Adipose tissue (tissue), 3 donors: ENCODE data around the gene LTBP2. TPM values are rescaled to one million over a fixed set of nuclear protein-coding genes. Genes with fewer than 3 reads are reported as not detected.

Experiments used
- H3K27ac ChIP-seq: one replicate; pipeline ENCODE4 v1.5.1; 2013; ENCODE audit warnings: low read depth, low read length
- WGBS, 3 donors: extraction: QIAGEN DNeasy Blood & Tissue Kit; methylation state at CpG; one replicate each; pipeline ENCODE4 v1.1.7; 2013; 5-methylcytosine and 5-hydroxymethylcytosine counted together
- polyA plus RNA-seq, 3 donors: library from polyadenylated mRNA; stranded (reverse); fragments of 200-250 nt; gene quantifications; one replicate each; pipeline ENCODE4 v1.2.3, GENCODE V29; 2013
- donor health status: healthy with polysubstance abuse.
- donor health status: Bipolar disorder and iron deficiency.
- donor health status: healthy.

LTBP2 gene
- polyA plus RNA-seq = 10 to 100 TPM in 2 of 3 donors, 1 to 10 TPM in 1; 1.8 to 18.4 (median 13.9) TPM

DNA sequence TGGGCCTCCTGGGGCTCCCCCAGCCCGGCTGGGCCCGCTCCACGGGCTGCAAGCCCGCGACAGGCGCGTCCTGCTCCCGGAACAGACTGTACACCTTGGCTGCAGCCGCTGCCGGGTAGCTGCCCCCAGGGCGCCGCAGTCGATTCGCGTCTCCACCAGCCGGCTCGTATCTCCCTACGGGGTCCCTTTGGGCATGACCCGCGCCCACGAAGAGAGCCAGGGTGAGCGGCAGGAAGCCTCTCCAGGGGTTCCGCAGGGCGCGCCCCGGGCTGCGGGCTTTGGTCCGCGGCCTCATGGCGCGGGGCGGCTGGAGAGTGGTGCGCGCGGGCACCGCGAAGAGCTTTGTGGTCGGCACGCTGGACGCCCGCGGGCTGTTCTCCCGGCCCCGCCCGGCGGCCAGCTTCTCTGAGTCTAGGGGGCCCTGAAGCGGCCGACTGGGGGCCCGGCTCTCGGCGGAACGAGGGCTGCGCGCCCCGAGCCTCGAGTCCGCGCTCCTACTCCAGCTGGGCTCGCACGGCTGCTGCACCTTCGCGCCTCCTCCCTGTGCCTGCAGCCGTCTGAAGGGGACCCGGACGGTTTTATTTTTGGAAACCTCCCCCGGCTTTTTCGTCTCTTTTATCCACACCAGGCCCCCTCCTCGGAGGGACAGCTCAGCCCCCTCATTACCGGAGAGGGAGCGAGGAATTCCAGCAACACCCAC lies at the start of gene LTBP2:
TSS of gene LTBP2 (minus strand) at position 588 of the 700 bp plus-strand sequence. CDS start at position 295, 293 bp downstream.
- no peak within 1 kb of the TSS for H3K27ac ChIP-seq
- WGBS, 3 donors = 1 to 3% (median 1%) methylated on average over 59 to 70 of the region's 70 CpGs

GRCh38 chr14:74660863-74661262 lies 48.8 kb upstream of the LTBP2 start:
- no peak overlapping the region for H3K27ac ChIP-seq
- WGBS, 3 donors = 76 to 87% (median 85%) methylated on average over 5 of the region's 5 CpGs

DNA sequence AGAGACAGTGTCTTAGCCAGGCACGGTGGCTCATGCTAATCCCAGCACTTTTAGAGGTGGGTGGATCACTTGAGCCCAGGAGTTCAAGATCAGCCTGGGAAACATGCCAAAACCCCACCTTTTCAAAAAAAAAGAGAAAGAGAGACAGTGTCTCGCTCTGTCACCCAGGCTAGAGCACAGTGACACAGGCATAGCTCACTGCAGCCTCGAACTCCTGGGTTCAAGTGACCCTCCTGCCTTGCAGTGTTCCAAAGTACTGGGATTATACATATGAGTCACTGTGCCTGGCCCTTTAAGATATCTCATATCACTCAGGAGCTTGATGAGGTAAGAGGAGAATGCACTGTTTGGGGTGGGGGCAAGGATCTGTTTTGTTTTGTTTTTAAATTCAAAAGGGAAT lies 48.1 kb upstream of the LTBP2 start:
- no peak overlapping the region for H3K27ac ChIP-seq
- 84 to 92% (median 86%) methylated on average over 3 of the region's 3 CpGs for WGBS, 3 donors

GRCh38 chr14:74658535-74659131 lies 46.6 kb upstream of the LTBP2 start:
- H3K27ac ChIP-seq = no peak overlapping the region
- WGBS, 3 donors = 69 to 93% (median 83%) methylated on average over 1 of the region's 1 CpG

DNA sequence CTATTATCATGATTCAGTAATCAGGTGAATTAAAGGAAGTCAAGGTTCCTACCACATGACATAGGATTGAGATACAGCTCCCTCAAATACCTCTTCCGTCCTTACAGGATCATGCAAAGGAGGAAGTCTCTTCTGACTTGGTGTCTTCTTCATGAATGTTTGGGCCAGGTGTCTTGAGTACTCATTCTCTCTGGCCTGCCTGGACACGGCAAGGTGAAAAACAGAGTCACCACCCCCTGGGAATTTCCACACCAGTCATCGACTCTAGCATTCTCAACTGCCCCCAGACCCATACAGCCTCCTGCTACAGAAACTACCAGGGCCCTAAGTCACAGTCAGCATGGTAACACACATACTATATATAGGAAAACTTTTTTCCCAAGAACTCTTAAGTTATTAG lies 44.9 kb upstream of the LTBP2 start:
- 94 to 97% (median 95%) methylated on average over 3 of the region's 3 CpGs for WGBS, 3 donors
- H3K27ac ChIP-seq = no peak overlapping the region

DNA sequence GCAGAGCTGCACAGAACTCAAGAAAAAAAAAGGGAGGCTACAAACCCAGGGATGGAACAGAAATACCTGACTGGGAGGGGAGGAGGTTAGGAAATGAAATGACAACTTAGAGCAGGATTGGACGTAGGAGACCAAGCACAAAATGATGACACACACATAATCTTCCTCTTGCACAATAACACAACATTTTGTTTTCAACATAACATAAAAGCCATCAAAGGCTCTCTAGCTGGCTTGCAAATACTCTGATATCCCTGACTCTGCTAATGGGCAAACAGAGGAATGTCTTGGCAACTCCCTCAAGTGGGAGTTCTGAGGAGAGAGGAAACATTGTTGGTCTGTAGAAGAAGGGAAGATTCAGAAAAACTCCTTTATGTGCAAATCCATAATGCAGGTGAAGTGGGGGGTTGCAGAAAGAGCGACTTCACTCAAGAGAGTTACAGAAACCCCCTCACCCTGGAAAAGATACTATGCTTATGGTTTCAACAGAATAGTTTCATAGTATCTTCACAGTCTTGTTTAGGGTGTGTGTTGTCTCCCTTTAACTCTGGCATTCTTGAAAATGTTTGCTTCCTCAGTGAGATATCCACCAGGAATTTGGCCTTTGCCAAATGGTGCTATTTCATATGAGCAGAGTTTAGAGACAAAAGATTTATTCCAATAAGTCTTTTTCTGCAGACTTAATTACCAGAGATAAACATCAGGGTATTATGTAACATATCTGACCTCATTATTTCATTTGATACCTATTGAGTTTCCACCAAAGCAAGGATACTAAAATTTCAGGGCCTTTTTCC lies 43.8 kb upstream of the LTBP2 start:
- H3K27ac ChIP-seq = no peak overlapping the region
- WGBS, 3 donors = 56 to 98% (median 64%) methylated on average over 2 of the region's 2 CpGs

- no peak overlapping the region for H3K27ac ChIP-seq
- 74 to 82% (median 80%) methylated on average over 3 of the region's 3 CpGs for WGBS, 3 donors
Observed at GRCh38 chr14:74654931-74655330, 42.9 kb upstream of the LTBP2 start.

DNA sequence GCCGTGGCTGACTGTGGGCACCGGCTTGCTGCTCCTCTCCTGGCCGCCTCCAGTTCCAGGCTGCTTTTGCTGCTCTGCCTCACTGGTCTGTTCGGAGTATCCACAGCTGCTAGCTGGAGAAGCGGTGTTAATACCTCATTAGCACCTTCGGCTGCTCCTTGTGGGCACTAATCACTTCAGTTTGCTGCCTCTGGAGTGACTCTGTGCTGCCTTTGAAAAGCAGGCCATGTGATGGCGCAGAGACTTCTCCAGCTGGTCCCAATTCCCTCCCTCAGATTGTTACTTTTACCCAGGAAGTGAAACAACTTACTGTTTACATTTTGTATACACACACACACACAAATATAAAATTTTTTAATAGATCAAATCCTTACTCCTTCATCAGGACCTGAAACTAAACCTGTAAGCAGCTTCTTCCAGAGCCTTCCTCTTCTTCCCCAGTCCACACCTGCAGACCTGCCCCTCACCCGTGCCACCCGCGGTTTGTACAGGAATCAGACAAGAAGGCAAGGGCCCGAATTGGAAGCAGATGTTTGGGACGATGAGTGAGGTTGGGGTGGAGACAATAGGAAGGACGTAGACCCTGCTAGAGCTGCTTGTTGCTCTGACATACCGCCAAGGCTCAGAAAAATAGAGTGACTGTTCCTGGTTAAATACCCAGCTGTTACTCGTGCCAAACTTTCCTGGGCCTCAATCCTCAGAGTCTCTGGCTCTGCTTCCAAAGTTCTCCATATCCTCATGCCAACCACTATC lies 41.5 kb upstream of the LTBP2 start:
- H3K27ac ChIP-seq = no peak overlapping the region
- 84 to 85% (median 84%) methylated on average over 15 of the region's 15 CpGs for WGBS, 3 donors

GRCh38 chr14:74652541-74652940 lies 40.5 kb upstream of the LTBP2 start:
- WGBS, 3 donors = 73% methylated on average over 4 of the region's 4 CpGs
- H3K27ac ChIP-seq = no peak overlapping the region

DNA sequence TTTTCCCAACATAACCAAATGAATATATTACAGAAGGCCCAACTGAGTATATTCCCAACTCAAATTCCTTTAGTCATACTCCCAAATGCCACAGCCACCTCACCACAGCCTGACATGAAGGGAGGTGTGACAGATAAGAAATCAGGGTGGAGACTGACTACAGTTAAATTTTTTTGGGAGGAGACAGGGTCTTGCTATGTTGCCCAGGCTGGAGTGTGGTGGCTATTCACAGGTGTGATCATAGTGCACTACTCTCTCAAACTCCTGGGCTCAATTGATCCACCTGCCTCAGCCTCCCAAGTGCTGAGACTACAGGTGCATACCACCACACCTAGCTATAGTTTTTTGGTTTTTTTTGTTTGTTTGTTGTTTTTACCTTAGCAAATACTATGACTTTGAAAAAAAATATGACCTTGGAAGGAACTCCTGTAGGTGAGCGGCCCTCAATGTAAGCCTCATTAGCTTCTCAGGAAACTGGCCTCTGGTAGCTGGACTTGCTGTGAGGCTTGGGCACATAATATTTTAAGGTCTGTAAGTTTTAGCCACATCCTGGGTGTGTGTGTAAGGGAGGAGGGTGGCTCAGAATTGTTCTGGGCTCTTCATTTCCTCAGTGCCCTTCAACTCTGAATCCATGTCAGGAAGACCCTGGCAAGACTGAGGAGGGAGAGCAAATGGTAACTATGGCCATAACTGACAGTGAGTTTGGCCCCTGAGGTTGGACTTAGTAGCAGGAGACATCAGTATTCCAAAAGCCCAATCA lies 39.1 kb upstream of the LTBP2 start:
- 80 to 97% (median 96%) methylated on average over 1 of the region's 1 CpG for WGBS, 3 donors
- no peak overlapping the region for H3K27ac ChIP-seq

GRCh38 chr14:74649673-74650072 lies 37.6 kb upstream of the LTBP2 start:
- H3K27ac ChIP-seq = no peak overlapping the region
- 57 to 91% (median 60%) methylated on average over 2 of the region's 2 CpGs for WGBS, 3 donors

DNA sequence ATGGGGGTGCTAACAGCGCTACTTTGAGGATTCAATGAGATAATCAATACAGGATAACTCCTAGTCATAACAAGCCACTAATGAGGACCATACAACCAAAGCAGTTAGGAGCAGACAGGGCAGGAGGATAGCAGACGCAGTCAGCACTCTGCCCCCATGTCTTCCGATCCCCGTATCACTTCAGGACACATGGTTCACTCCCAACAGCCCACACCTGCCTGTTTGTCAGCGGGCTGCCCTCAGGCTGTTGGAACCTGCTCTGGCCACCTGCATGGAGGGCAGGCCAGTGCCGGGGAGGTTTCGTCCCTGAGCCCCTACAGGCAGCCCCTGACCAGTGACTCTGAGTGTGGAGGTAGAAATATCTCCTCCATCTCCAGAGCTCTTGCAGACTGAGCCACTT lies 37.1 kb upstream of the LTBP2 start:
- WGBS, 3 donors = 80 to 93% (median 91%) methylated on average over 7 of the region's 7 CpGs
- no peak overlapping the region for H3K27ac ChIP-seq

DNA sequence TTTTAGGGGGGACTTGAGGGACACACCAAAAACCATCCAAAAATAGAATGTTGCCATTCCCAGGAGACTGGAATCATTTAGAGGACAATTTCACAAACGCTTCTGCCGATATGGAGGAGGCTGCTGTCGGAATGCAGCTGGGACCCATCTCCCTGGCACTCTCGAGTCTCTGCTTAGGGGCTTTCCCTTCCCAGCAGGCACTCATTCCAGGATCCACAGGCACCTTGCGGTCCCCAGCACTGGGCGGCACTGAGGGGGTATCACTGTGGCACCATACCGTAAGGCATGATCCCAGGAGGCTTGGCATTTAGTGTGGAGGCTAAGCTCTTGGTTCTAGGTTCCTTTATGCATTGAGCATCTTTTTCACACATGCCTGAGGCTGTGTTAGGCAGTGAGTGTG lies 36.6 kb upstream of the LTBP2 start:
- no peak overlapping the region for H3K27ac ChIP-seq
- 64 to 77% (median 64%) methylated on average over 7 of the region's 7 CpGs for WGBS, 3 donors

GRCh38 chr14:74647678-74648461 lies 35.8 kb upstream of the LTBP2 start:
- WGBS, 3 donors = 16 to 46% (median 44%) methylated on average over 7 of the region's 7 CpGs
- H3K27ac ChIP-seq = no peak overlapping the region

- WGBS, 3 donors = 86 to 92% (median 91%) methylated on average over 11 of the region's 11 CpGs
- H3K27ac ChIP-seq = no peak overlapping the region
Observed at GRCh38 chr14:74647061-74647677, 35.1 kb upstream of the LTBP2 start.

DNA sequence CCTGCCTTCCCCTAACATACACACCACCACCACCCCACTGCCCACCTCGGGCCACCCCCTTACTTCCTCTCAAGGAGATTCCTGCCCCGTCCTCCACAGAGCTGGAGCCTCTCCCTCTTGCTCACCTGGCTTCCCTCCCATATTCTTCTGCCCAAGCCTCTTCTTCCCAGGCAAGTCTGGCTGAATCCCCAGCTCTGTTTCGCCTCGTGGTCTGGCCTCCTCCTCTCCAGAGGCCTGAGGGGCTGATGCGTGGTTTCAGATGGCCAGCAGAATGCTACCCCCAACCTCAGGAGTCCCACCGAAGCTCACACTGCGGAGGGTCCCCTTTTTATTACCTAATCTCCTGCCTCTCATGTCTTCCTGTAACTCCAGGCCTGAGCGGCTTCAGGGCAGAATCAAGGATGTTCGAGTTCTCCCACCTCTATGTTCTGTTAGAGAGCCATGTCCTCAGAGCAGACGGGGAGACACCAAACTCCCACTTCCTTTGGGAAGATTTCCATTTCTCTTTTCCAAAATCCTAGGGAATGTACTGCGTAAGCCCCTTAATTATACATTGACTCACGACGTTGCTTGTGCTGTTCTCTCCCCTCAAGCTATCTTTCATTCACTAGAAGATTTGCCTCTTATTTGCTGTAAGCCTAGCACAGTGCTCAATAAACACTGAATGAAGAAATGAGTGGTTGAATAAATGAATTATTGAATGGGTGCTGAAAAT lies 33.9 kb upstream of the LTBP2 start:
- no peak overlapping the region for H3K27ac ChIP-seq
- WGBS, 3 donors = 61 to 82% (median 68%) methylated on average over 13 of the region's 13 CpGs
